Mucosa of descending colon (tissue), 3 donors: Measurements from ENCODE around the gene GPR31. TPM values are rescaled to one million over a fixed set of nuclear protein-coding genes. Genes with fewer than 3 reads are reported as not detected.

Experiments
- ATAC-seq: fragments of 200-7000 bp; cut with Tn5 transposase; one replicate; pipeline ENCODE4 v1.9.1; 2020; ENCODE audit warnings: mild to moderate bottlenecking, moderate library complexity
- DNase-seq, 3 donors: peaks; one replicate each; pipeline ENCODE4 v3.0.0-alpha.2; 2020
- H3K36me3 ChIP-seq: fragments of 200-600 bp; one replicate; pipeline ENCODE4 v1.8.0; 2021; ENCODE audit warnings: low read depth, mild to moderate bottlenecking
- H3K4me1 ChIP-seq: fragments of 200-600 bp; one replicate; pipeline ENCODE4 v1.8.0; 2021; ENCODE audit warnings: low read depth, mild to moderate bottlenecking
- H3K4me3 ChIP-seq: fragments of 200-600 bp; one replicate; pipeline ENCODE4 v1.8.0; 2021; ENCODE audit warnings: mild to moderate bottlenecking
- H3K9me3 ChIP-seq: fragments of 200-600 bp; one replicate; pipeline ENCODE4 v1.8.0; 2021; ENCODE audit warnings: mild to moderate bottlenecking
- CTCF ChIP-seq: fragments of 200-600 bp; IDR thresholded peaks from one replicate; pipeline ENCODE4 v1.8.0; 2022; ENCODE audit warnings: antibody characterized with exemption, mild to moderate bottlenecking
- intact Hi-C, 2 donors: fragments of 100-400 bp; cut with DNase I in 1 of 2; cut with micrococcal nuclease in 1 of 2; formaldehyde crosslinking; loops; one replicate each; pipeline versions ENCODE4 v1.11.0 to v1.11.1; 2022; cut with DNase I, micrococcal nuclease
- total RNA-seq, 3 donors: library from RNA; stranded (reverse); fragmentation: NEBNext Ultra II Directional in 2 of 3; extraction: Animal tissue kit (Norgen Biotek cat#: 25700) in 2 of 3; gene quantifications; one replicate each; pipeline versions ENCODE4 v1.2.1 to v1.2.4, GENCODE V29; 2021 to 2023
- donor health status: DM: no; HTN: no; CAD: no; lungs with moderate emphysema.
- donor health status: DM: no; HTN: no; CAD: no.
- donor health status: DM: no; HTN: yes; CAD: no.

GPR31 gene
- total RNA-seq, 3 donors from 2014 or later: not detected

- ATAC-seq: no peak
These were observed 18.0 kb downstream of the GPR31 start for GRCh38 chr6:167139761-167140160.

GRCh38 chr6:167137881-167138280, 19.9 kb downstream of the GPR31 start:
- intact Hi-C loops: no loop called here
- no peak for DNase-seq

More at GRCh38 chr6:167139761-167140160, 18.0 kb downstream of the GPR31 start:
- Histone ChIP-seq H3K4me1 (peaks cover 7% of the 10 kb centered on the region), H3K9me3 (no peaks in the 10 kb centered on the region), H3K4me3 (no peak overlapping the region), H3K36me3 (no peaks in the 10 kb centered on the region)
- no peak for TF ChIP-seq CTCF
- no peak for DNase-seq
- intact Hi-C loops: loop anchor here (10.0 kb wide), 2 partner anchors 145 to 365 kb away; partner anchors contain the start of gene CEP43 (in 1 of the 2)

GRCh38 chr6:167137081-167137480, 20.7 kb downstream of the GPR31 start:
- Histone ChIP-seq H3K4me1 (peaks cover 7% of the 10 kb centered on the region), H3K36me3 (no peaks in the 10 kb centered on the region), H3K4me3 (no peak overlapping the region), H3K9me3 (no peaks in the 10 kb centered on the region)
- intact Hi-C loops: no loop called here
- ATAC-seq (no peak), DNase-seq (no peak)
- TF ChIP-seq CTCF: no peak

More at GRCh38 chr6:167137881-167138280, 19.9 kb downstream of the GPR31 start:
- H3K4me3 ChIP-seq: no peak overlapping the region
- no peaks in the 10 kb centered on the region for H3K36me3 ChIP-seq
- no peak for TF ChIP-seq CTCF
- ATAC-seq: no peak
- no peaks in the 10 kb centered on the region for H3K9me3 ChIP-seq
- H3K4me1 ChIP-seq: peaks cover 7% of the 10 kb centered on the region

- DNase-seq (no peak), ATAC-seq (no peak)
- no peak for TF ChIP-seq CTCF
- H3K36me3 ChIP-seq: no peaks in the 10 kb centered on the region
- intact Hi-C loops: no loop called here
- H3K4me1 ChIP-seq: peaks cover 7% of the 10 kb centered on the region
- no peak overlapping the region for H3K4me3 ChIP-seq
- no peaks in the 10 kb centered on the region for H3K9me3 ChIP-seq
These were observed 21.4 kb downstream of the GPR31 start for GRCh38 chr6:167136376-167136775.

- no peak for TF ChIP-seq CTCF
- Histone ChIP-seq H3K4me1 (no peaks in the 10 kb centered on the region), H3K36me3 (no peaks in the 10 kb centered on the region), H3K9me3 (no peaks in the 10 kb centered on the region), H3K4me3 (no peak overlapping the region)
- intact Hi-C loops: no loop called here
- DNase-seq: no peak
- no peak for ATAC-seq
These were observed 23.1 kb downstream of the GPR31 start for GRCh38 chr6:167134448-167135328.
